Muscle of leg (tissue), 11 donors: ENCODE measurements around the gene KRTAP10-10. TPM values are rescaled to one million over a fixed set of nuclear protein-coding genes. Genes with fewer than 3 reads are reported as not detected.
"Not testable (repeated sequence)": the region's sequence is repeated elsewhere in the genome, so short reads cannot be mapped to it uniquely, and the experiment has no call there.

Experiments
- DNase-seq: peaks from one replicate; pipeline ENCODE4 v3.0.0; 2013
- H3K27ac ChIP-seq: one replicate; pipeline ENCODE4 v1.5.1; 2013; ENCODE audit warnings: mild to moderate bottlenecking, low read length, control low read depth
- H3K27me3 ChIP-seq: one replicate; pipeline ENCODE4 v1.6.1; 2013; ENCODE audit warnings: low read length; ENCODE audit not compliant: control insufficient read depth, insufficient read depth
- H3K36me3 ChIP-seq: one replicate; pipeline ENCODE4 v1.6.1; 2013; ENCODE audit warnings: low read length; ENCODE audit not compliant: control insufficient read depth, insufficient read depth
- H3K4me1 ChIP-seq: one replicate; pipeline ENCODE4 v1.6.1; 2013; ENCODE audit warnings: low read length; ENCODE audit not compliant: control insufficient read depth, insufficient read depth
- H3K4me3 ChIP-seq: one replicate; pipeline ENCODE4 v1.5.1; 2013; ENCODE audit warnings: low read length, control low read depth
- H3K9me3 ChIP-seq: replicated peaks from 2 replicates; pipeline ENCODE4 v1.6.1; 2013; ENCODE audit warnings: low read depth, low read length; ENCODE audit not compliant: control insufficient read depth
- WGBS: methylation state at CpG from one replicate; pipeline ENCODE4 v1.1.5; 2013; ENCODE audit warnings: missing lambda C conversion rate; ENCODE audit not compliant: insufficient coverage; 5-methylcytosine and 5-hydroxymethylcytosine counted together
- polyA plus RNA-seq, 8 donors: library from polyadenylated mRNA; unstranded; fragments of 120-200 nt; gene quantifications; one replicate each; pipeline versions ENCODE4 v1.2.1 to v1.2.3, GENCODE V29; 2013; ENCODE audit warnings: inconsistent platforms in 1 of 8, low replicate concordance in 1 of 8; ENCODE audit not compliant: insufficient read length in 8 of 8, insufficient read depth in 1 of 8
- total RNA-seq: library from RNA; stranded (reverse); fragments of 120-200 nt; gene quantifications from one replicate; pipeline ENCODE4 v1.2.4, GENCODE V29; 2013

Gene KRTAP10-10
- total and polyA plus RNA-seq, 9 donors, result not detected

DNA sequence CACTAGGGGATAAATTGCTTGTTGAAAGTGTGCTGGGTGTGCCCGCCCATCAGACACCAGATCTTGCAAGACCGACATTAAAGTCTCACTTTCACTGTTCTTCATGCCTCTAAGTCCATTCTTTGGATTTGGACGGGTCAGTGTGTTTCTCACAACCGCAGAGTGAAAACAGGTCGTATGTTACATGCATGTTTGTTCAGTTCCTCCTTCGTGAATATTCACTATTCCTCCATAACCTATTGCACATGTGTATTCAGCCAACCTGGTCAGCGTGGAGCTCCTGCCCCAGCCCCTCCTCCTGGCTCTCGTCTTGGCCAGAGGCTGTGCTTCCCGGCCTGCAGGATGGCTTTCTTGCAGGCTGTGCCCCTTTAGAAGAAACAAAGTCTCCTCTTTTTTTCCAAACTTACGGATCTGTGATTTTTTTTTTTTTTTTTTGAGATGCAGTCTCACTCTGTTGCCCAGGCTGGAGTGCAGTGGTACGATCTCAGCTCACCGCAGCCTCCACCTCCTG, 42.7 kb upstream of the KRTAP10-10 start:
- no peak for DNase-seq
- 50% methylated on average over 6 of the region's 12 CpGs for WGBS
- peaks cover 16% of the 10 kb centered on the region for H3K4me1 ChIP-seq
- H3K4me3 ChIP-seq, result no peak overlapping the region
- no peak overlapping the region for H3K27ac ChIP-seq
- no peaks in the 10 kb centered on the region for H3K9me3 ChIP-seq
- H3K27me3 ChIP-seq, result peaks cover 4% of the 10 kb centered on the region
- H3K36me3 ChIP-seq, result no peaks in the 10 kb centered on the region

- H3K27ac ChIP-seq, result no peak overlapping the region
- peaks cover 4% of the 10 kb centered on the region for H3K27me3 ChIP-seq
- H3K4me3 ChIP-seq, result no peak overlapping the region
- H3K9me3 ChIP-seq, result no peaks in the 10 kb centered on the region
- no peak for DNase-seq
- peaks cover 16% of the 10 kb centered on the region for H3K4me1 ChIP-seq
- no peaks in the 10 kb centered on the region for H3K36me3 ChIP-seq
- 40% methylated on average over 1 of the region's 6 CpGs for WGBS
Measured at GRCh38 chr21:44595524-44595923, 41.6 kb upstream of the KRTAP10-10 start.

GRCh38 chr21:44596068-44596725, 41.0 kb upstream of the KRTAP10-10 start:
- WGBS, result 74% methylated on average over 4 of the region's 9 CpGs
- peaks cover 16% of the 10 kb centered on the region for H3K4me1 ChIP-seq
- no peaks in the 10 kb centered on the region for H3K9me3 ChIP-seq
- H3K27me3 ChIP-seq, result peaks cover 4% of the 10 kb centered on the region
- no peaks in the 10 kb centered on the region for H3K36me3 ChIP-seq
- H3K27ac ChIP-seq, result no peak overlapping the region
- no peak for DNase-seq
- H3K4me3 ChIP-seq, result no peak overlapping the region

DNA sequence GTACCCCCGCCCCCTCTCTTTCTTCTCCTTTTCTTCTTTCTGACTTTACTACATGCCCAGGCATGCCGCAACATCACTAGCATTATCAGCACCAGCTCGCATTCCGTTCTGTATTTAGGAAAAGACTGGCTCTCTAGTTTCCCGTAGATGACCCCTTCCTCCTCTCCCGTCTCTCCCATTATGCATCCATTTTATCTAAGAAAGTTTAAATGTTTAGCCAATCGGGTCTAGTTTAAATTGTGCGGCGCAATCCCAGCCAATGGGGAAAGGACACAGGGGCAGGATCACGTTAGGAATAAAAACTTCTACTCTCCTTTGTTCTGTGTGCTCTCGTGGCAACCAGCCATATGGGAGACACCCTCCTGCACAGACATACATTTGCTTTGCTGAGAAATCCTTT, 39.1 kb upstream of the KRTAP10-10 start:
- H3K27me3 ChIP-seq, result peaks cover 4% of the 10 kb centered on the region
- peaks cover 12% of the 10 kb centered on the region for H3K4me1 ChIP-seq
- WGBS, result 86% methylated on average over 5 of the region's 11 CpGs

GRCh38 chr21:44599264-44600029, 37.7 kb upstream of the KRTAP10-10 start:
- H3K9me3 ChIP-seq, result no peaks in the 10 kb centered on the region
- no peaks in the 10 kb centered on the region for H3K36me3 ChIP-seq
- no peak overlapping the region for H3K27ac ChIP-seq
- peaks cover 3% of the 10 kb centered on the region for H3K4me1 ChIP-seq
- DNase-seq, result no peak
- peaks cover 9% of the 10 kb centered on the region for H3K27me3 ChIP-seq
- WGBS, result 85% methylated on average over 5 of the region's 8 CpGs
- no peak overlapping the region for H3K4me3 ChIP-seq

More for the DNA sequence above, 39.1 kb upstream of the KRTAP10-10 start:
- H3K27ac ChIP-seq, result no peak overlapping the region
- no peaks in the 10 kb centered on the region for H3K36me3 ChIP-seq
- no peaks in the 10 kb centered on the region for H3K9me3 ChIP-seq
- H3K4me3 ChIP-seq, result no peak overlapping the region
- no peak for DNase-seq

GRCh38 chr21:44600118-44600978, 36.8 kb upstream of the KRTAP10-10 start, which contains the start of gene KRTAP10-7:
TSS of gene KRTAP10-7 (plus strand) at chr21:44600597. CDS start at chr21:44600622, 25 bp downstream.
- H3K4me1 ChIP-seq, H3K36me3 ChIP-seq, H3K9me3 ChIP-seq, H3K4me3 ChIP-seq, H3K27ac ChIP-seq, H3K27me3 ChIP-seq, DNase-seq: not testable (repeated sequence)
- 81% methylated on average over 5 of the region's 23 CpGs for WGBS

DNA sequence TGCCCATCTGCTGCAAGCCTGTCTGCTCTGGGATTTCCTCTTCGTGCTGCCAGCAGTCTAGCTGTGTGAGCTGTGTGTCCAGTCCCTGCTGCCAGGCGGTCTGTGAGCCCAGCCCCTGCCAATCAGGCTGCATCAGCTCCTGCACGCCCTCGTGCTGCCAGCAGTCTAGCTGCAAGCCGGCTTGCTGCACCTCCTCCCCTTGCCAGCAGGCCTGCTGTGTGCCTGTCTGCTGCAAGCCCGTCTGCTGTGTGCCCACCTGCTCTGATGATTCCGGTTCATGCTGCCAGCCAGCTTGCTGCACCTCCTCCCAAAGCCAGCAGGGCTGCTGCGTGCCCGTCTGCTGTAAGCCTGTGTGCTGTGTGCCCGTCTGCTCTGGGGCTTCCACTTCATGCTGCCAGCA, 36.1 kb upstream of the KRTAP10-10 start:
- 85% methylated on average over 9 of the region's 10 CpGs for WGBS
- H3K4me1 ChIP-seq, H3K27me3 ChIP-seq, DNase-seq, H3K9me3 ChIP-seq, H3K27ac ChIP-seq, H3K36me3 ChIP-seq, H3K4me3 ChIP-seq: not testable (repeated sequence)

DNA sequence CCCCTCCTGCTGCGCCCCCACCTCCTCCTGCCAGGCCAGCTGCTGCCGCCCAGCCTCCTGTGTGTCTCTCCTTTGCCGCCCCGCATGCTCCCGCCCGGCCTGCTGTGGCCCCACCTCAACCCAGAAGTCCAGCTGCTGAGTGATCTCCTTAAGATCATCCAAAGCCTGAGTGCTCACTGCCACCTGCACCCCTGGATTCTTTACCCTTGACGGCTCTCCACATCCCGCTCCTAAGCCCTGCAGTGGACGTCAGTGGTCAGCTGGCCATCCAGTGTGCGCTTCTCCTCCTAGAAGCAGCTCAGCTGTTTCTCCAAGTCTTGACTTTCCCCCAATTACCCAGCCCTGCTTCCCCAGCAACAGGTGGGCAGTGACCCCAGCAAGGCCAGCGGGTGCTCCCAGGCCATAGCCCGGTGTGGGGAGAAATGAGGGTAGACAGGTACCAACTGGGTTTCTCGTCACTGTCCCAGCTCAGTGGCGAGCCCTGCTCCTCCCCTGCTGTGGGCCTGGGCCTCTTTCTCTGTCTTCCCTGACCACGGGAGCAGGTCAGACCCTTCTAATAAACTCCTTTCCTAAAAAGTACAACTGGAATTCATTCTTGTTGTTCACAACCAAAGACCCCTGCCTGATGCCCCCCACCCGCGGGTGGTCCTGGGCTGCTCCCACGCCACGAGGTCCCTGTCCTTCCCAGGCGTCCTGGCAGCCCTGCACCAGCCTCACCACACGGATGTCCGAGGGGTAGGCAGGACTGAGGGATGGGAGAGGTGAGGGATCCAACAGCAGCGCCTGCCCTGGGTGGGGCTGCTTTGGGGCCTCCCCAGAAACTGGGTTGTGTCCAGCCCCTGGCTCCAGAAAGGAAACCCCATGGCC, 35.3 kb upstream of the KRTAP10-10 start:
- WGBS, result 60% methylated on average over 14 of the region's 23 CpGs
- Histone ChIP-seq H3K4me1 (peaks cover 3% of the 10 kb centered on the region), H3K27ac (no peak overlapping the region), H3K36me3 (no peaks in the 10 kb centered on the region), H3K27me3 (peaks cover 9% of the 10 kb centered on the region), H3K9me3 (no peaks in the 10 kb centered on the region), H3K4me3 (no peak overlapping the region)
- no peak for DNase-seq

- Histone ChIP-seq H3K36me3 (no peaks in the 10 kb centered on the region), H3K27ac (no peak overlapping the region), H3K4me1 (peaks cover 3% of the 10 kb centered on the region), H3K27me3 (peaks cover 9% of the 10 kb centered on the region), H3K9me3 (no peaks in the 10 kb centered on the region), H3K4me3 (no peak overlapping the region)
- DNase-seq, result no peak
- 70% methylated on average over 20 of the region's 21 CpGs for WGBS
Measured at GRCh38 chr21:44602463-44602850, 34.7 kb upstream of the KRTAP10-10 start.
